ENCODE data around the gene GALC. TPM values are rescaled to one million over a fixed set of nuclear protein-coding genes. Genes with fewer than 3 reads are reported as not detected.

Gene GALC
- total and polyA plus RNA-seq, 9 of the 15 experiments (the other 6 are each of a cell fraction or from before 2014, with no cell fraction given) = 1.6 to 15.0 (median 7.3) TPM

DNA sequence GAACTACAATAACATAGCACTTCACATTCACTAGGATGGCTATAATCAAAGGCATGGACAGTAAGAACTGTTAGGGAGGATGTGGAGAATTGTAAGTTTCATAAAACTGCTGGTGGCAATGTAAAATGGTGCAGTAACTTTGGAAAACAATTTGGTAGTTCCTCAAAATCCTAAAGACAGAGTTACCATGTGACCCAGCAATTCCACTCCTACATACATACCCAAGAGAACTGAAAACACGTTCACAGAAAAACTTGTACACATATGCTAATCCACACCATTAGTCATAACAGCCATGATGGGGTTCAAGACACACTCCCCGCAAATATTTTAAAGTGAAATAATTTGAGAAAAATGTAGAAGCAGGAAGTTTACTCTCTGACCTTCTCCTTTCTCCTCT is 31.7 kb downstream of the GALC start:
- Histone ChIP-seq H3K9ac (ENCODE audit: insufficient read depth in 1 of 2, low read depth in 2 of 2, low read length in 2 of 2) (no peak overlapping the region), H2AFZ (ENCODE audit: low read depth, low read length) (no peak overlapping the region), H3K4me2 (ENCODE audit: insufficient read depth, low read length) (no peak overlapping the region), H4K20me1 (replicated peaks; ENCODE audit: control insufficient read depth, insufficient read depth, low read length) (no peaks in the 10 kb centered on the region), H3K9me3 (replicated peaks; ENCODE audit: control insufficient read depth, insufficient read depth, low read depth, low read length) (no peaks in the 10 kb centered on the region), H3K36me3 (ENCODE audit: control insufficient read depth, insufficient read depth, low read length) (0 out of 3 replicates have a peak, but pooled peaks cover 3% of the 10 kb centered on the region), H3K4me3 (no peak overlapping the region), H3K27ac (ENCODE audit: extremely low read depth, low read depth, low read length) (no peak overlapping the region), H3K79me2 (ENCODE audit: control insufficient read depth, insufficient read depth, low read length) (no peaks in the 10 kb centered on the region), H3K4me1 (replicated peaks in 1 of 2; ENCODE audit: control insufficient read depth in 2 of 2, insufficient read depth in 2 of 2, low read length in 2 of 2) (no peaks in the 10 kb centered on the region), H3K9me1 (ENCODE audit: control insufficient read depth, insufficient read depth, low read length) (no peaks in the 10 kb centered on the region), H3K27me3 (ENCODE audit: control insufficient read depth in 2 of 2, insufficient read depth in 2 of 2, low read length in 2 of 2) (no peaks in the 10 kb centered on the region)
- TF ChIP-seq, protein P1, sequence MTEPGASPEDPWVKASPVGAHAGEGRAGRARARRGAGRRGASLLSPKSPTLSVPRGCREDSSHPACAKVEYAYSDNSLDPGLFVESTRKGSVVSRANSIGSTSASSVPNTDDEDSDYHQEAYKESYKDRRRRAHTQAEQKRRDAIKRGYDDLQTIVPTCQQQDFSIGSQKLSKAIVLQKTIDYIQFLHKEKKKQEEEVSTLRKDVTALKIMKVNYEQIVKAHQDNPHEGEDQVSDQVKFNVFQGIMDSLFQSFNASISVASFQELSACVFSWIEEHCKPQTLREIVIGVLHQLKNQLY (CRISPR knock-in tag; conservative IDR thresholded peaks at IDR 0.05) = no peak
- TF ChIP-seq, protein P2, sequence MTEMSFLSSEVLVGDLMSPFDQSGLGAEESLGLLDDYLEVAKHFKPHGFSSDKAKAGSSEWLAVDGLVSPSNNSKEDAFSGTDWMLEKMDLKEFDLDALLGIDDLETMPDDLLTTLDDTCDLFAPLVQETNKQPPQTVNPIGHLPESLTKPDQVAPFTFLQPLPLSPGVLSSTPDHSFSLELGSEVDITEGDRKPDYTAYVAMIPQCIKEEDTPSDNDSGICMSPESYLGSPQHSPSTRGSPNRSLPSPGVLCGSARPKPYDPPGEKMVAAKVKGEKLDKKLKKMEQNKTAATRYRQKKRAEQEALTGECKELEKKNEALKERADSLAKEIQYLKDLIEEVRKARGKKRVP (CRISPR knock-in tag; IDR thresholded peaks at IDR 0.05) = no peak
- no peak for TF ChIP-seq BRD4 (IDR thresholded peaks at IDR 0.05)
- TF ChIP-seq, protein P3, sequence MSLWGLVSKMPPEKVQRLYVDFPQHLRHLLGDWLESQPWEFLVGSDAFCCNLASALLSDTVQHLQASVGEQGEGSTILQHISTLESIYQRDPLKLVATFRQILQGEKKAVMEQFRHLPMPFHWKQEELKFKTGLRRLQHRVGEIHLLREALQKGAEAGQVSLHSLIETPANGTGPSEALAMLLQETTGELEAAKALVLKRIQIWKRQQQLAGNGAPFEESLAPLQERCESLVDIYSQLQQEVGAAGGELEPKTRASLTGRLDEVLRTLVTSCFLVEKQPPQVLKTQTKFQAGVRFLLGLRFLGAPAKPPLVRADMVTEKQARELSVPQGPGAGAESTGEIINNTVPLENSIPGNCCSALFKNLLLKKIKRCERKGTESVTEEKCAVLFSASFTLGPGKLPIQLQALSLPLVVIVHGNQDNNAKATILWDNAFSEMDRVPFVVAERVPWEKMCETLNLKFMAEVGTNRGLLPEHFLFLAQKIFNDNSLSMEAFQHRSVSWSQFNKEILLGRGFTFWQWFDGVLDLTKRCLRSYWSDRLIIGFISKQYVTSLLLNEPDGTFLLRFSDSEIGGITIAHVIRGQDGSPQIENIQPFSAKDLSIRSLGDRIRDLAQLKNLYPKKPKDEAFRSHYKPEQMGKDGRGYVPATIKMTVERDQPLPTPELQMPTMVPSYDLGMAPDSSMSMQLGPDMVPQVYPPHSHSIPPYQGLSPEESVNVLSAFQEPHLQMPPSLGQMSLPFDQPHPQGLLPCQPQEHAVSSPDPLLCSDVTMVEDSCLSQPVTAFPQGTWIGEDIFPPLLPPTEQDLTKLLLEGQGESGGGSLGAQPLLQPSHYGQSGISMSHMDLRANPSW (CRISPR knock-in tag; IDR thresholded peaks at IDR 0.05) = no peak
- no peak for TF ChIP-seq MXD1 (CRISPR knock-in tag; IDR thresholded peaks at IDR 0.05; ENCODE audit: borderline replicate concordance, poor library complexity, severe bottlenecking)
- no peak for TF ChIP-seq PTTG1 (tag; IDR thresholded peaks at IDR 0.05; ENCODE audit: low read depth)
- ChIA-PET POLR2A (no interaction called here), CTCF (ENCODE audit: low intra/inter-chr PET ratio) (no interaction called here)
- DNase-seq (ENCODE audit: extremely low read depth in 1 of 4, low spot score in 3 of 4) = no peak
- intact Hi-C loops (cut with micrococcal nuclease) = no loop called here
- no peak for FAIRE-seq
- WGBS (ENCODE audit: insufficient coverage, low coverage, missing lambda C conversion rate) = 55% methylated on average over 2 of the region's 2 CpGs
- in situ Hi-C loops (cut with MboI) = no loop called here
- no TSS peak for BruUV-seq (replicated peaks)
- ATAC-seq = no peak
